Neural progenitor cell (in vitro differentiated cells): ENCODE measurements around the gene OPN1SW.

Source experiments
- EZH2phosphoT487 ChIP-seq: fragments of 200-600 bp; sonication (generic); IDR thresholded peaks from 2 replicates; pipeline ENCODE4 v1.6.1; 2017; ENCODE audit warnings: antibody characterized with exemption
- TF ChIP-seq, protein P1 (sequence below): fragments of 200-600 bp; sonication (generic); IDR thresholded peaks from 2 replicates; pipeline ENCODE4 v1.5.1; 2017; ENCODE audit warnings: antibody characterized with exemption, mild to moderate bottlenecking

DNA sequence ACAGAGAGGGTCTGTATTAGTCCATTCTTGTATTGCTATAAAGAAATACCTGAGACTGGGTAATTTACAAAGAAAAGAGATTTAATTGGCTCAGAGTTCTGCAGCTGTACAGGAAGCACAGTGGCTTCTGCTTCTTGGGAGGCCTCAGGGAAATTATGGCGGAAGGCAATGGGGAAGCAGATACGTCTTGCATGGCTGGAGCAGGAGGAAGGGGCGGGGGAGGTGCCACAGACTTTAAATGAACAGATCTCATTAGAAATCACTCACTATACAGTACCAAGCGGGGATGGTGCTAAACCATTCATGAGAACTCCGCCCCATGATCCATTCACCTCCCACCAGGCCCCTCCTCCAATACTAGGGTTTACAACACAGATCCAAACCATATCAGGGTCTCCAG, 40.2 kb downstream of the OPN1SW start:
- TF ChIP-seq, protein P1, sequence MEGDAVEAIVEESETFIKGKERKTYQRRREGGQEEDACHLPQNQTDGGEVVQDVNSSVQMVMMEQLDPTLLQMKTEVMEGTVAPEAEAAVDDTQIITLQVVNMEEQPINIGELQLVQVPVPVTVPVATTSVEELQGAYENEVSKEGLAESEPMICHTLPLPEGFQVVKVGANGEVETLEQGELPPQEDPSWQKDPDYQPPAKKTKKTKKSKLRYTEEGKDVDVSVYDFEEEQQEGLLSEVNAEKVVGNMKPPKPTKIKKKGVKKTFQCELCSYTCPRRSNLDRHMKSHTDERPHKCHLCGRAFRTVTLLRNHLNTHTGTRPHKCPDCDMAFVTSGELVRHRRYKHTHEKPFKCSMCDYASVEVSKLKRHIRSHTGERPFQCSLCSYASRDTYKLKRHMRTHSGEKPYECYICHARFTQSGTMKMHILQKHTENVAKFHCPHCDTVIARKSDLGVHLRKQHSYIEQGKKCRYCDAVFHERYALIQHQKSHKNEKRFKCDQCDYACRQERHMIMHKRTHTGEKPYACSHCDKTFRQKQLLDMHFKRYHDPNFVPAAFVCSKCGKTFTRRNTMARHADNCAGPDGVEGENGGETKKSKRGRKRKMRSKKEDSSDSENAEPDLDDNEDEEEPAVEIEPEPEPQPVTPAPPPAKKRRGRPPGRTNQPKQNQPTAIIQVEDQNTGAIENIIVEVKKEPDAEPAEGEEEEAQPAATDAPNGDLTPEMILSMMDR: no peak
- TF ChIP-seq EZH2phosphoT487: no peak
